GM21576 (cell line): ENCODE results near the gene ADIRF.
"Not testable (repeated sequence)": the region's sequence is repeated elsewhere in the genome, so short reads cannot be mapped to it uniquely, and the experiment has no call there.

Experiments
- ATAC-seq: cut with Tn5 transposase; IDR thresholded peaks from one replicate; pipeline ENCODE4 v1.9.1; 2021; ENCODE audit warnings: mild to moderate bottlenecking, moderate library complexity; ENCODE audit not compliant: unreplicated experiment

ADIRF gene

DNA sequence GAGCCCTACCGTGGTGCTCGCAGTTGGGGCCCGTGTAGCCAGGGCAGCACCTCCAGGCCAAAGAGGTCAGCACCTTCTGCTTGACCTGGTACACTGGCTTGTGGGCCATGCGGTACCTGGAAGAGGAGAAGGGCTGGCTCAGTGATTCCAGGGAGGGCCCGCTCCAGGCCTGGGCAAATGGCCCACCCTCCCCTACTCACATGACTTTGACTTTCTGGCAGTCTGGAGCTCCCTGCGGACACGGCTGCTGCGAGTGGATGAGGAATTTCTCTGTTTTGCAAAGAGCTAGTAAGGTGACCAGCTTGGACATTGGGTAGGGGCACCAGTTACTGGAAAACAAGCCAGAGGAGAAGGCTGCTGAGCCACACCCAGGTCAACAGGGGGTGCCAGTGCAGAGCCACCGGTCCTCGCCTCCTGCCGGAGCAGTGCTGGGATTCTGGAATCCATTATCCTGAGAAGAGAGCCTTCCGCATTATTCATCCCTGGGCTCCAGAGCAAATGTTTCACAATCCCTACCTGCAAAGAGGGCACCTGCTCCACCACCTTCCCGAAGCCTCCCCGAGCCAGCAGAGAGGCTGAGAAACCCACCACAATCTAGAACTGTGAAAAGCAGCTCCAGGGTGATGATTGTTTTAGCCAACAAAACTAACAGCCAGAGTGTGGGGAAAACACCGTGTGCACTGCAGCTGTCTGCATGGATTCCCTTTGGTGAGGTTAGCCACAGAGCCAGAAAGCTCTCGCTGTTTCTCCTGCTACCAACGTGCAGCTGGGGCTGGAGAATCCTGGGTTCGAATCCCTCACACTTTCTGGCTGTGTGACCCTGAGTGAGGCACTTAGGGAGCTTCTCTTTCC lies 22.7 kb upstream of the ADIRF start:
- ATAC-seq = no peak

DNA sequence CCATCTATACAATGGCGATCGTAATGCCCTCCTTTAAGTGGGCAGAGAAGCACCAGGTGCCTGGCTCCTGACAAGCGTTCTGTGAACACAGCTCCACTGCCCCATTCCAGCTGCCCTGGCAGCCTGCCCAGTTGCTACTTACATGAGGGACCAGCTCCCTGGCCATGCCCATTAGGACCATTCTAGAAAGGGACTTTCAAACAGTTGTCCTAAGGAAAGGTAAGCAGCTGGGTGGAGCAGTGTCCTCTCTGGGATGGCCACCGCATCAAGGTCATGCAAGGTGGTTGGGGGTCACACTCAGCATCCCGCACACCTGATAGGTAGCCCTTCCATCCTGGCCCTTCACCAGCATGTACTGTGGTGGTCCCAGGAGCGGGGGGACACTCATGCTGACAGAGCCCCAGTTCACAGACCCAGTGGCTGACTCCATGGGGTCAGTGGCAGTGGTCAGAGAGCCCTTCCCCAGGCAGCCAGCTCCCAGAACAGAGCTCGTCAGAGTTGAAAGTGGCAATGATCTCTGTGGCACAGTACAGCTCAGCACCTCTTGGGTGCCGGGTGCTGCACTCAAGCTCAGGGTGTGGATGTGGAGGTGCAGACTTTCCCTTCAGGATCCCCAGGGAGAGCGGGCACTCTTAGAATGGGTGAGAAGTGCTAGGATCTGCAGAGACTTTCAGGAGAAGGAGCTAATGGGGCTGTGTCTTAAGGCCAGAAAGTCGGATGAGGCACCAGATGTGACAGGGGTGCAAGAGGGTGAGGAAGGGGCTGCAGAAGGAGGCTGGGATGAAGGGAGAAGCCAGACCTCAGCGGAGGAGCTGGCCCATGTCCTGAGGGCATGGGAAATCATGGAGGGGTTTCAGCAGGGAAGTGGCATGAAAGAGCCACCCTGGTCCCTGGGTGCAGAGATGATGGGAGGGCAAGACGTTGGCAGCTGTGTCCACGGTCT lies 21.8 kb upstream of the ADIRF start:
- ATAC-seq = no peak

DNA sequence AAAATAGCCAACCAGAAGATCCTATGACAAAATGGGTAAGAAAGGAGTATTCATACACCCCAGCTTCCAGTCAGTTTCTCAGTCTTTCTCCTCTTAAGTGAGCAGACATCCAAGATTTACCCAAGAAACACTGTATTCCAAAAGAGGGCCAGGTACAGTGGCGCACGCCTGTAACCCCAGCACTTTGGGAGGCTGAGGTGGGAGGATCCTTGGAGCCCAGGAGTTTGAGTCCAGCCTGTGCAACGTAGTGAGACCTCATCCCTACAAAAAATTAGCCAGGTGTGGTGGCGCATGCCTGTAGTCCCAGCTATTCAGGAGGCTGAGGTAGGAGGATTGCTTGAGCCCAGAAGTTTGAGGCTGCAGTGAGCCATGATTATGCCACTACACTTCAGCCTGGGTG lies 20.5 kb upstream of the ADIRF start:
- not testable (repeated sequence) for ATAC-seq

DNA sequence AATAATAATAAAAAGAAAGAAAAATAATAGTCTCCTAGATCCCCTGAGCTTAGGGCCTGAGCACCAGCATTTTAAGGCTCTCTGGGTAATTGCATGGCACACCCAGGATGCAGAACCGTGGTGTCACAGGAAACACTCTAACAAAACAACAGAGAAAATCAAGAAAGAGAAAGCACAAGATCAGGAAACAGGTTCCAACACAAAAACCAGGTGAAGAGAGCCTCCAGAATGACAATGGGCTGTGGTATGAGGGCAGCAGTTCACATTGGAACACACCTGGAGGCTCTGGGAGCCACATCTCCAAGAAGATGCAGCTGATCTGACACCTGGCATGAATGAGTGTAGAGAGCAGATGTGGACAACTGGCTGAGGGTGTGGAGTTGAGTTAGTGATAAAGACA lies 17.9 kb upstream of the ADIRF start:
- ATAC-seq = no peak

DNA sequence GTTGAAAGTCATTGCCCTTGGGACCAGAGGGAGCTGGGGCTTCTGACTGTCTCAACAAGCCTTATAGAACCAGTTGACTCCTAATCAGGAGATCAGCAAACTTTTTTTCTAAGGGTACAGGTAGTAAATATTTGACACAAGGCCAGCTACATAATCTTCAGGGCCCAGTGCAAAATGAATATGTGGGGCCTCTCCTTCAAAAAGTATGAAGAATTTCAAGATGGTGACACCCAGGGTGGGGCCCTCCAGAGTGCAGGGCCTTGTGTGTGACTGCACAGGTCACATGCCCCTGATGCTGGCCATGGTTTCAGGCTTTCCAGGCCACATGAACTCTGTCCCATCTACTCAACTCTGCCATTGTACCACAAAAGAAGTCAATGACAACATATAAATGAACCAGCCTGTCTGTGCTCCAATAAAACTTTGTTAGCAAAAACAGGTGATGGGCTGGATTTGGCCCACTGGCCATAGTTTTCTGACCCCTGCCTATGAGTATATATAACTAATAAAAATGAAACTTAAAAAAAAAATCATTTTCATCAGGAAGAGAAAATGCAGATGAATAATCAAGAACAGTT lies 17.0 kb upstream of the ADIRF start:
- no peak for ATAC-seq

DNA sequence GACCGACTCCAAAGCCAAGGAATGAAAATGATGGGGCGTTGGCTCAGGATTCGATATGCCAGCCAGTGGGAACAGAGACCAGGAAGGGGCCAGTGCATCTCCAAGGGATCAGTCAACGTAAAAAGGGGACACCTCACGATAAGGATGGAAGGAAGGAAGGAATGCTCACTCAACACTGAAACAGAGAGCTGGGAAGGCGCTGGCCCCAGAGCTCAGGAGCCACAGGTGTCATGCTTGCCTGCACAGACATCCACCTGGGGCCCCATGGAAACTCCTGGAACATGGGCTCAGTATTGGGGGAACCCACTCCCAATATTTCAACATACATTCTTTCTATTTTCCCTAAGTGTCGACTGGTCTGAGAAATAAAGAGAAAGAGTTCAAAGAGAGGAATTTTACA lies 16.2 kb upstream of the ADIRF start:
- no peak for ATAC-seq

DNA sequence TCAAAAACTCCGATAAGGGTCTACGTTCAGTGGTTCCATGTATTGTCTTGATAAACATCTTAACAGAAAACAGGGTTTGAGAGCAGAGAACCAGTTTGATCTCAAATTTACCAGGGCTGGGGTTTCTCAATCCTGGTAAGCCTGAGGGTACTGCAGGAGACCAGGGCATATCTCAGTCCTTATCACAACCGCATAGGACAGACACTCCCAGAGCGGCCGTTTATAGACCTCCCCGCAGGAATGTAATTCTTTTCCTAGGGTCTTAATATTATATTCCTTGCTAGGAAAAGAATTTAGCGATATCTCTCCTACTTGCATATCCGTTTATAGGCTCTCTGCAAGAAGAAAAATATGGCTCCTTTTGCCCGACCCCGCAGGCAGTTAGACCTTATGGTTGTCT lies 15.6 kb upstream of the ADIRF start:
- ATAC-seq = not testable (repeated sequence)

DNA sequence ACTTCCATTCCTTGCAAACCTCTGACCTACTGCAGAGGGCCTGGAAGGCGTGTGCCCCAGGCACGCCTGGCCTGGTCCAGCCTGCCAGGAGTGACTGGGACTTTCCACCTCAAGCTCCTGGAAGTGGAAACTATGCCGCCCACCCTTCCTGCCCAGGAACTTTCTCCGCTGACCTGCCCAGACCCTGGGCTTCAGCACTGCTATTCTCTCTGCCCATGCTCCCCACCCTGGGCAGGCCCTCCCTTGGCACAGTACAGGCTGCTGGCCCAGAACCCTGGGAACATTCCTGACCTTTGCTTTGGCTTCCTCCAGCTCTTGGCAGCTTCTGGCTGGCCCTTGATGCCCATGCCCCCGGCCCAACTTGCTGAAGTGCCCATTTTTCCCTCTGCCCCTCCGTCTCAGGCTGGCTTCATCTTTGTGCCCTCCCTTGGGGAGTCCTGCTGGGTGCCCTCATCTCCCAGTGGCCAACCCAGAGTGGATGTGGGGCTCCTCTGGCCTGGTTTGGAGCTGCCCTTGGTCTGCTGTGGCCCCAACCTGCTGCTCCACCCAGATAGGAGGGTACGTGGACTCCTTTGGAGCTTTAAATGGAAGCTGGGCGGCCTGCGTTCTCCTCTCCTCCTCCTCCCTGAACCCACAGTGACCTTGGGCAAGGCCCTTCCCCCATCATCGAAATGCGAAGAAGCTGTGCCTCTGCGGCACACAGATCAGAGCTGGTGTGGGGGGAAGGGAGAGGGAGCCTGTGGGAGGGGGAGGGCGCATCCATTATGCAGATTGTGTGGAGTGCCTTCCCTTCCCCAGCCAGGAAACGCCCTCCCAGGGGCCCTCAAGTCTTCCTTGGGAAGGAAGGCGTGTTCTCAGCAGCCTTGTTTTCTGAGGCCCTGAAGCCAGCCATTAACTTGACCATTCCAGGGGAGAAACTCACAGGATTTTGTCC lies 14.3 kb upstream of the ADIRF start:
- ATAC-seq = no peak

DNA sequence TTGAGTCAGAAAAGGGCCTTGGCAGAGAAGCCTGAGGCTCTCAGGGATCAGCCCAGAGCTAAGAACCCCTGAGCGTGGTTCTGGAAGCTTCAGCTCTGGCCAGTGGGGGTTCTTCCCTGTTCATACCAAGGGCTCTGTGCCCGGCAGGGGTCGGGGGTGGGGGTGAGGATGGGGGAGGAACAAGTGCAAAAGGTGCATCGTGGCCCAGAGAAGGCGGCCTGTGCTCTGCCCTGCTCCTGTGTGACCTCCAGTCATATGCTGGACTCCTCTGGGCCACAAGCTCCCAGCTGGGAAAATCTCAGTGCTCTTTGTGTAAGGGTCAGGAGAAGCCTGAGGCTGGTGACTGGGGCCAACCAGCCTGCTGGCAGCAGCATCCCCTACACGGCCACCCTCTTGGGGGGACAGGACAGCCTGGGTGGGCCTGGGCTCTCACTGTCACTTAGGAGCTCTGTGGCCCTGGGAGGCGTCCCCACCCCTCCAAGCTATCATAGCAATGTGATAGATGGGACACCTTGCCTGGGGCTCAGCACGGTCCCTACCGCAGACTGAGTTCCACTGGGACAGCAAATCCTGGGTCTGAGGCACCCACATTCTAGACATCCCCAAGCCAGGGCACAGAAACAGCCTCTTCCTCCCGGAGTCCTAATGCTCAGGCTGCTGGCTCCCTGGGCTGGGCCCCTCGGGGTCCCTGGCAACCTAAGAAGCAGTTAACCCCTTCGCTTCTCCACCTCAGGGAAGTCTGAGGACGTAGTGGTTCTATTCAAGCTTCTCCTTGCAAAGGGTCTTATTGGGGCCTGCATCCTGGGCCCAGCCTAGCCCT lies 13.4 kb upstream of the ADIRF start:
- no peak for ATAC-seq

DNA sequence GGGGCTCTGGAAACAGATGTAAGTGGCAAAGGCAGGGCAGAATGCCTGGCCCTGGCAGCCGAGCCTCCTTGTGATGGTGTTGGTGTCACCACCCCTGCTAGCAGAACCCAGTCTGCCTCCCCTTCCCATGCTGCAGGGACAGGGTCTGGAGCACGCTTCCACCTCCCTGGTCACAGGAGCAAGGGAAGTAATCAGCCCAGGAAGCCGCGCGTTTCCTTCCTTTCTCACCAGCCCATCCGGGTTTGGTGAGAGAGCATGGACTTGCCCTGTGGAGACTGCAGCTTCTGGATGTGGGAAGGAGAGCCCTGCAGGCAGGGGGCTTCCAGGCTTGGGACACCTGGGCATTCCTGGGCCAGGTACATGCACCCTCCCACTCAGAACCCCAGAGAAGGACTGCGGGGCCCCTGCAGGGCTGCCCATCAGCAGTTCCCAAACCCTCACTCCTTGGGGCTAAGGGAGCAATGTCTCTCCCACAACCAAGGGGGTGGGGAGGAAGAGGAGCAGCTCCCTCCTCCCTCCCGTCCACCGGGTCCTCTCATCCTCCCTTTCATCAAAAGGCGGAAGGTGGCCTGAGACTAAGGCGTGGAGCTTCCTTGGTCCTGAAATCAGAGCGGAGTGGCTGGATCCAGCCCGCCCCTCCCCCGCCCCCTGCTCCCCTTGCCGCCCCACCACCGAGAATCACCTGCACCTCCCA lies 12.6 kb upstream of the ADIRF start:
- no peak for ATAC-seq

DNA sequence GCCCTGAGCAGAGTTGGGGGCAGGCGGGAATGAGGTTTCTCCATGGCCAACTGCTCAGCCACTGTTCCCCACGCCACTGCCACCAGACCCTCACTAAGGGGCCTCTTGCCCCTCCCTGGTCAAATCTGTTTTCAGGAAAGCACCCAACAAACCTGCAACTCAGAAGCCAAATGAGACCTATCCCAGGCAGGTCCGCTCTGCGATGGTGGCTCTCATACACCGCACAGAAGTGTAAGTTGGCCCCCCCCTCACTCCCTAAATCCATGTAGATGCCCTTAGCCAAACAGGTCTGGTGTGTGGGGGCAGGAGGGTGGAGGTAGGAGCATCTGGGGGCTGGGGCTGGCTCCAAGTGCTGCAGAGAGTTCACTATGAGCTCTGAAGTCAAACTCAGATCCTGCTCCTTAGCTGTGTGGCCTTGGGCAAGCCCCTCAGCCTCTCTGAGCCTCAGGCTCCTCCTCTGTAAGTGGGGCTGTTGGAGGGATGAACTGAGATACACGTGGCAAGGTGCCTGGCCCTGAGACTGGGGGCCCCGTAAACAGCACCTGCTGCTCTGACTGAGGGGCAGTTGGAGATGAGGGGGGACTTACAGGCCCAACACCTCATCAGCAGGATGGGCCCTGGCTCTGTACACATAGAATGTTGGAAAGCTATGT lies 12.0 kb upstream of the ADIRF start:
- no peak for ATAC-seq

DNA sequence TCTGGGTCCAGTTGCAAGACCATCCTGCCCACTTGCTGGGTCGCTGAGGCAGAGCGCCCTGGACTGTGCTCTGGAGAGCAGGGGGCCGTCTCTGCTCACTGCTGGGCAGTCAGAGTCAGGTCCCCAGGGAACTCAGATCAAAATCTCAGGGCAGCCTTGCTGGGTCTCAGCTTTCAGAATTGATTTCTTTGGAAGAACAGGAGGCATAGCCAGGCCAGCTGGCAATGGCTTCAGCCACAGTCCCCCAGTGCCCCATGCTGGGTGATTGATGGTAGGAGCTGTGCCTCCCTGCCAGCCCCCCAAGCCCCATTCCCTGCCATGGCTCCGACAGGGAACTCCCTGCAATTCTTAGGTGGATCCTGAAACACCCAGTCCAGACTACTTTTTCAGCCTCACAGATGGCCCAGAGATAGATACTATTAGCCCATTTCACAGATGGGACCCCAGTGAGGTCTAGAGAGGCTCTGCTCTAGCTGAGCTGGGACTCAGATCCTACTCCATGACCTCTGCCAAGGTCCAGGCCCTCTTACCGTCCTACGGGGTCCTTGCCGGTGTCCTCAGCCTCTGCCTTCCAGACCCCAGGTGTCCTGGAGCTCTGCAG lies 11.3 kb upstream of the ADIRF start:
- ATAC-seq = no peak

DNA sequence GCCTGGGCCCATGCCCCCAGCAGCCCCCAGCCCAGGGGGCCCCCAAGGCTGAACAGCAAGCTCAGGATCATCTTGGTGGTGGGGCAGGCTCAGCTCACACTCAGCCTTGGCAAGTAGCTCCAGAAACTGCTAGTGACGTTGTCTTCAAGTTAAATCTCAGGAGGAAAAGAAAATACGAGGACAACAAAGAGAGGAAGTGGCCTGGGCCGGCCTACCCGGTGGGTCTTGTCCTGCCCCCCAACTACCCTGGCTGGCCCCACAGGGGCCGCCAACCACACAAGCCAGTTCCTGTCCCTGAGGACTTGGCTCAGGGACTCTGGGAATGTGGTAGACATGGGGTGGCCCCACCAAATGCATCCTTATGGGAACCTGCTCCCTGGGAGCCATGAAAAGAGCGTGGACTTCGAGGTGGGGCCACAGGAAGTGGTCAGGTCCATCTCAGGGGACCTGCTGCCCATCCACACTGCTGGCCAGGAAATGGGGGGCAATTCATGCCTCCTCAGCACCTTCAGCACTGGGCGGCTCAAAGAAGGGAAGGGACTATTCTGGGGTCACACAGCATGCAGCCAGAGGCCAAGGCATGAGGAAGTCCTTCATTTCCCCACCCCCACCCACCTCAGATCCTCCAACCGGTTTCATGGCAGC lies 10.7 kb upstream of the ADIRF start, which contains the start of gene MMRN2:
MMRN2 (minus strand) TSS at position 145 of the 645 bp plus-strand sequence; CDS start at position 71, 74 bp downstream.
- no peak for ATAC-seq

DNA sequence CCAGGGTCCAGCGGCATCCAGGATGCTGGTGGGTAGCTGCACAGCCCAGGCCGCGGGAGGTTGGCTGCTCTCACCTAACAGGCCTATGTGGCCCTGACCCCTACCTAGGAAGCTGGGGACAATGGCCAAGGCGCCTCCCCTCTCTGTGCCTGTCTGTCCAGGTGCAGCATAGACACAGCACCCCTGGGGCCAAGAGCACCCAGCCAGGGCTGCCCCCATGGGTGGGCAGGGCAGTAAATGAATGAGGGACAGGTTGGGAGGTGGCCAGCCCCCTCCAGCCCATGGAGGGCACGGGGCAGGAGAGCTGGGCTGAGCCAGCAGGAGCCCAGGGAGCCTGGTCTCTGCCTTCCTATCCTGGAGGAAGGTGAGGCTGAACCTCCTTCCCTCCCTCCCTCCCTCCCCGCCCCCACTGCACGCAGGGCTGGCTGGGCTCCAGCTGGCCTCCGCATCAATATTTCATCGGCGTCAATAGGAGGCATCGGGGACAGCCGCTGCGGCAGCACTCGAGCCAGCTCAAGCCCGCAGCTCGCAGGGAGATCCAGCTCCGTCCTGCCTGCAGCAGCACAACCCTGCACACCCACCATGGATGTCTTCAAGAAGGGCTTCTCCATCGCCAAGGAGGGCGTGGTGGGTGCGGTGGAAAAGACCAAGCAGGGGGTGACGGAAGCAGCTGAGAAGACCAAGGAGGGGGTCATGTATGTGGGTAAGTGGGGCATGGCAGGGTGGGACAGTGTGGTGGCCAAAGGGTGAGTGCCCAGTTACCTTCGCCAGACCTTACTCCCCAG lies 10.0 kb upstream of the ADIRF start, which contains the start of gene SNCG:
SNCG (plus strand) TSS at position 484 of the 785 bp plus-strand sequence; CDS start at position 583, 99 bp downstream.
- no peak for ATAC-seq

DNA sequence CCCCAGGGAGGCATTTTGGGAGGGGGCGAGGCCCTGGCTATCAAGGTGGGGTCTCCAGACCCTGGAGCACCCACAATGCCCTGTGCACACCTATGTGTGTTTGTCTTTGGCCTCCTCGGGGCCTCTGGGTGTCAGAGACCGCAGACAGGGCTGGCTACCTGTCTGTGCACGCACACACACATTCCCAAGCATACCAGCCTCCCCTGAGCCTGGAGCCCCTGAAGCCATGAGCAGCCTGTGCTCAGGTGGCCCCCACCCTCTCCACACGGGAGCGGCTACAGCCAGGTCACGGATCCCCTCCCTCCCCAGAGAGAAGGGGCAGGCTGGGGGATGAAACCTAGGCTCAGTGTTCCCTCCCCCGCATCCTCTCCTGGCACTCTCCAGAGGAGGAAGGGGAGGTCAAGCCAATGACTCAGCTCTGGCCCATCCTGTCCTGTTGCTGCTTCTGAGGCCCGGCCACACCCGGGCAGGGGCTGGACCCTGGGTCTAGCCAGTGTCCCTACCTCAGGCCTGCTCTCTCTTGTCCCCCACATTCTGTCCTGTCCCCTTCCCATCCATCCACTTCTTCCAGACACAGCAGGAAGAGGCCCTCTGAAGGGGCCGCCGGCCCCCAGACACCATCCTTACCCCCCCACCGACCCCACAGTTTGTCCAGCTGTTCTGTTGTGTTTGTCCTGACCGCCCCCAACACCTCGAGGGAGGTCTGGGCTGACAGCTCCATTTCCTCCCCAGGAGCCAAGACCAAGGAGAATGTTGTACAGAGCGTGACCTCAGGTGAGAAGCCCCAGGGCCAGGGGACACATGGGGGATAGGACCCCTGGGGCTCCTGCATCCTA lies 9.2 kb upstream of the ADIRF start:
- ATAC-seq = no peak

DNA sequence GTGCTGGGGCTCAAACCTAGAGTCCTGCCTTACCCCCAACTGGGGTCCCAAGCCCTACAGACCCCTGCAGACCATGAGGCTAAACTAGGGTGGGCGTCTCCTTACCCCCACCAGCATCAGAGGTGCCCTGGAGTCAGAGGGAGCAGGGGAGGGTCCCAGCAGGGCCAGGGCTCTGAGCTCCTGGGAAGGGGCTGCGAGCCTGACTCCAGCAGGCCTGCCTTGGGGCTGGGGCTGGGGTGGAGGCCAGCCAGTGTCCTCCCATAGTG lies 8.6 kb upstream of the ADIRF start:
- no peak for ATAC-seq
